ENCODE results near the gene PXMP2. TPM values are rescaled to one million over a fixed set of nuclear protein-coding genes. Genes with fewer than 3 reads are reported as not detected.

Gene PXMP2
- total RNA-seq, 4 donors from 2014 or later, result 22.6 to 91.4 (median 31.9) TPM

DNA sequence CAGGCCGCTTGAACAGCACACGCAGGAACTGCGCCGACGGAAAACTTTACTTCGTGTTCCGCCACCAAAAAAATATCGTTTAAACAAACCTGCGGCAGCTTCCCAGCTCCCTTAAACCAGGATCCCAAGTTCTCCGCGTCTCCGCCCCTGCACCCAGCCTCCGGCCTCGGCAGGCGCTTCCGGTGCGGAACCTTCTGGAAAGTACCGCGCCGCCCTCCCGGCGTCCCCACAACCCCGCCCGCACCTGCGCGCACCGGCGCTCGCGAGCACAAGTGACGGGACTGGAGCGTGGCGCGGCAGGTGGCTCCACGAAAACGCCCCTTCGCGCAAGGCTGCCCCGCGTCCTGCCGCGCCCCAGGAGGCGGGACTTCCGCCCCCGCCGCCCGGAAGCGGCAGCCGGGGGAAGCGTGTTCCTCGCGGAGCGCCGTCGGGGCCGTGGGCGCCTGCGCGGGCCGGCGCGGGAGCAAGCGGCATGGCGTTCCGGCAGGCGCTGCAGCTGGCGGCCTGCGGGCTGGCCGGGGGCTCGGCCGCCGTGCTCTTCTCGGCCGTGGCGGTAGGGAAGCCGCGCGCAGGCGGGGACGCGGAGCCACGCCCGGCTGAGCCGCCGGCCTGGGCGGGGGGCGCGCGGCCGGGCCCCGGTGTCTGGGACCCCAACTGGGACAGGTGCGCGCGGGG, 23.2 kb downstream of the PXMP2 start, which contains the start of gene PGAM5:
Gene PGAM5, plus strand, starts transcription at position 438 of the 675 bp plus-strand sequence. Its CDS starts 35 bp downstream, at position 473.
- DNase-seq (ENCODE audit: low spot score), result no peak
- ATAC-seq (ENCODE audit: low FRiP score), result peak; percentile 90
- TF ChIP-seq, protein P1, sequence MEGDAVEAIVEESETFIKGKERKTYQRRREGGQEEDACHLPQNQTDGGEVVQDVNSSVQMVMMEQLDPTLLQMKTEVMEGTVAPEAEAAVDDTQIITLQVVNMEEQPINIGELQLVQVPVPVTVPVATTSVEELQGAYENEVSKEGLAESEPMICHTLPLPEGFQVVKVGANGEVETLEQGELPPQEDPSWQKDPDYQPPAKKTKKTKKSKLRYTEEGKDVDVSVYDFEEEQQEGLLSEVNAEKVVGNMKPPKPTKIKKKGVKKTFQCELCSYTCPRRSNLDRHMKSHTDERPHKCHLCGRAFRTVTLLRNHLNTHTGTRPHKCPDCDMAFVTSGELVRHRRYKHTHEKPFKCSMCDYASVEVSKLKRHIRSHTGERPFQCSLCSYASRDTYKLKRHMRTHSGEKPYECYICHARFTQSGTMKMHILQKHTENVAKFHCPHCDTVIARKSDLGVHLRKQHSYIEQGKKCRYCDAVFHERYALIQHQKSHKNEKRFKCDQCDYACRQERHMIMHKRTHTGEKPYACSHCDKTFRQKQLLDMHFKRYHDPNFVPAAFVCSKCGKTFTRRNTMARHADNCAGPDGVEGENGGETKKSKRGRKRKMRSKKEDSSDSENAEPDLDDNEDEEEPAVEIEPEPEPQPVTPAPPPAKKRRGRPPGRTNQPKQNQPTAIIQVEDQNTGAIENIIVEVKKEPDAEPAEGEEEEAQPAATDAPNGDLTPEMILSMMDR (IDR thresholded peaks at IDR 0.05), result no peak

DNA sequence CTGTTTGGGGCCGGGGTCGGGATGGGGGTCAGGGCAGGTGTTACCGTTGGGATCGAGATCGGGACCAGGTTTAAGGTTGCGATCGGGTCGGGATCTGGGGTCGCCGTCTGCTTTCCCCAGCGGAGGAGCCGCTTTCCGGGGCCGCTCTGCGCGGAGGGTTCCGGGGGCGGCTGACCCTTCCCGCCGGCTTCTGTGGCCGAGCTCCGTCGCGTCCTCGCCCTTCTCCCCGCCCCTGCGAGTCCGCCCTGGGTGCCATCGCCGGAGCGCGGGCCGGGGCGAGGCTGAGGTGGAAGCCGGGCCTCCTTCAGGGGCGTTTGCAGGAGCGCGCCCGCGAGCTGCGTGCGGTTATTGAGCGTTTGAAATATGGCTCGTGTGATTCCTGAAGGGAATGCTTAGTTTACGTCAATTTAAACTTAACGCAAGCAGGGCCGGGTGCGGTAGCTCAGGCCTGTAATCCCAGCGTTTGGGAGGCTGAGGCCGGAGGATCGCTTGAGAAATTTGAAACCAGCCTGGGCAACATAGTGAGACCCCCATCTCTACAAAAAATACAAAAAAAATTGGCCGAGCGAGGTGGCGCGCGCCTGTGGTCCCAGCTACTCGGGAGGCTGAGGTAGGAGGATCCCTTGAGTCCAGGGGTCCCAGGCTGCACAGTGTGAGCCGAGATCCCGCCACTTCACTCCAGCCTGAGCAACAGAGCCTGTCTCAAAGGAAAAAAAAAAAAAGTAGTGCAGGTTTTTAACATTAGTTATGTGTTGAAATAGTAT, 23.9 kb downstream of the PXMP2 start:
- peak; percentile 3 for ATAC-seq (ENCODE audit: low FRiP score)
- TF ChIP-seq, protein P1 (IDR thresholded peaks at IDR 0.05), result no peak
- no peak for DNase-seq (ENCODE audit: low spot score)

DNA sequence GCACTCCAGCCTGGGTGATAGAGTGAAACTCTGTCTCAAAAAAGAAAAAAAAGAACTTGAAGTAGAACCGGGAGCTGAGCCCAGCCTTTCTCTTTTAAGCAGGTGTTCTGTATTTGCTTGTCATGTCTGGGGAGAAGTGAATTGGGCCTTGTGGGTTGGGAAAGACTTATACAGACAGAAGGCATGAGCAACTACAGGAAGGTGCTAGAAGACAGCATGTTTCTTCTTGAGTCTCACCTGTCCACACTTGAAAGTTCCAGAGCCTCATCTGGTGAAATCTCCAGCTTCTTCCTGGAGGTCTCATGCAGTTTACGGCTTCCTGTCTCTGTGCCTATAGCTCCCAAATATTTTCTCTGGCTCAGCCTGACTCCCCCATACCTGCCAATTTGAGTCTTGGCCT, 25.7 kb downstream of the PXMP2 start:
- ATAC-seq (ENCODE audit: low FRiP score), result no peak
- TF ChIP-seq, protein P1 (IDR thresholded peaks at IDR 0.05), result no peak

DNA sequence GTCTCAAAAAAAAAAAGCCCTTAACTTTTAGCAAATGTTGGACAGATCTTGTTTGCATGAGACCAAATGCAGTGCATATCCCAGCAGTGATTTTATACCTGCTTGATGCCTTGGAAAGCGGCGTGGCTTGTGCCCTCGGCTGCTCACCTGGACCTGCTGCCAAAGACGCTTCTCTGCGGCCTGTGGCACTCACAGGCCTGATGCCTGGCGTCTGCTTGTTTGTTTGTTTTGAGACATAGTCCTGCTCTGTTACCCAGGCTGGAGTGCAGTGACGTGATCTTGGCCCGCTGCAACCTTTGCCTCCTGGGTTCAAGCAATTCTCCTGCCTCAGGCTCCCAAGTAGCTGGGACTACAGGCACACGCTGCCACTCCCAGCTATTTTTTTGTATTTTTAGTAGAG, 28.5 kb downstream of the PXMP2 start:
- no peak for DNase-seq (ENCODE audit: low spot score)
- TF ChIP-seq, protein P1 (IDR thresholded peaks at IDR 0.05), result no peak
- no peak for ATAC-seq (ENCODE audit: low FRiP score)

More for the DNA sequence above, 25.7 kb downstream of the PXMP2 start:
- no peak for DNase-seq (ENCODE audit: low spot score)

DNA sequence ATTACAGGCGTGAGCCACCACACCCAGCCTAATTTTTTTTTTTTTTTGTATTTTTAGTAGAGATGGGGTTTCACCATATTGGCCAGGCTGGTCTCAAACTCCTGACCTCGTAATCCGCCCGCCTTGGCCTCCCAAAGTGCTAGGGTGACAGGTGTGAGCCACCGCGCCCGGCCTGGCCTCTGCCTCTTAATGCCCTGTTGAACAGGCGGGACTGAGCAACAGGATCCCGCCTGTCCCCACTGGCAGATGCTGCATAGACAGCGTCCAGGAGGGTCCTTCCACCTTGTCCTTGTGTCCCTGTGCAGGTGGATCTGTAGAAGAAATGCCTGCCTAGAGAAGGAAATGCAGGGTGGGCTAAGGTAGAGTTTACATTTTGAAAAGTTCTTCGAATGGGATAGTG, 29.0 kb downstream of the PXMP2 start:
- TF ChIP-seq, protein P1 (IDR thresholded peaks at IDR 0.05), result no peak
- DNase-seq (ENCODE audit: low spot score) (no peak), ATAC-seq (ENCODE audit: low FRiP score) (no peak)

DNA sequence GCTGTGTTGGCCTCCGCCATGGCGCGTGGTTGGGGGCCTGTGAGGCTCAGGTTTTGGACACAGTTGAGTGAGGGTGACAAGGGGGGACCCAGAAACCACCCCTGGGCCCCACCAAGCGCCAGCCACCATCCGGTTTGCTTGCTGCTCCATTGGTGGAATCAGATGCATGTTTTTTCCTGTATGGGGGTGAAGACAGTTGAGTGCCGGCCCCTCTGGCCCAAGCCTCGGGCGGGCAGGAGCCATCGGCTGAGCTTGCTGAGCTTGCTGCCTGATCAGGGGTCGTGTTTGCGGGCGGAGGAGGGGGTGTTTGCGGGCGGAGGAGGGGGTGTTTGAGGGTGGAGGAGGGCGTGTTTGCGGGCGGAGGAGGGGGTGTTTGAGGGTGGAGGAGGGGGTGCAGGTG, 29.6 kb downstream of the PXMP2 start:
- DNase-seq (ENCODE audit: low spot score) (no peak), ATAC-seq (ENCODE audit: low FRiP score) (no peak)
- TF ChIP-seq, protein P1 (IDR thresholded peaks at IDR 0.05), result no peak
